ENCODE measurements around the gene INSYN1.

INSYN1 gene

DNA sequence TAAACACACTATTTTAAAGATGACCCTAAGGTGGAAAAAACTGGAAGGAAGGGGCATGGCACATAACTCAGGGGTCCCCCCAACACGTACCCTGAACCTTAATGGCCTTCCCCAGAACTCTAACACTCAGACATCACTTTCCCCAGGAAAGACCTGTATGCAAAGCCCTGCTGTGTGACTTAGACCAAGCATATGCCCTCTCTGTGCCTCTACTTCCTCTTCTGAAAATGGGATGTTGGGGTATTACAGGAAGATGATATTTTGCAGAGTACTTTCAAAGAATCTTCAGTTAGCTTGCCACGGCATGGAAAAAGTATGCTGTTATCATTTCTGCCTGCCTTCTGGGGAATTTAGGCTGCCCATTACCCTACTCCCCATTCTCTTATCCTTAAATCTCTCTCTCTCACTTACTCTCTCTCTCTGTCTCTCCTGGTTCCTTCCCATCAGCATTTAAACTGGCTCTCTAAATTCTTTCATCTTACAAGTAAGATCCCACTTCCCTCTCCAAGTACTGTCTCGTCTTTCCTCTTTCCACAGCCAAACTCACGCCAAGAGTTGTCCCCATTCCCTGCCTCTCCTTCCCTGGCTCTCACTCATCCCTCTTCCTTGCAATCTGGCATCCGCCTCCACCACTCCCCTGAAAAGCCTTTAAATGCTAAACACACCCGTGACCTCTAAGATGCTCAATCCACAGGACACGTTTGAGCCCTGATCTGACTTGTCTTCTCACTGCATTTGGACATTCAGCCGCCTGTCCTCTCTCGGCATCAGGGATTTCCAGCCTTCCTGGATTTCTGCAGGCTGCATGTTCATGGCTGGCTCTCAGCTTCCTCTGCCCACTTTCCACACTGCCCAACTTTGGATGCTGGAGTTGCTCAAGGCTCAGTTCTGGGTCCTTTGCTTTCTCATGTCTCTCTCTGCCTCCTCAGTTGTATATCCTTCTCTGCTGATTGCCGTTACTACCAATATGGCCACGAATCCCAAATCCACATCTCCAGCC lies 7.5 kb upstream of the INSYN1 start:
- H3K4me3 ChIP-seq (replicated peaks; ENCODE audit: low read depth, low read length) = no peak overlapping the region
- no peak for DNase-seq (ENCODE audit: extremely low read depth, low read depth)
- TF ChIP-seq, protein P1, sequence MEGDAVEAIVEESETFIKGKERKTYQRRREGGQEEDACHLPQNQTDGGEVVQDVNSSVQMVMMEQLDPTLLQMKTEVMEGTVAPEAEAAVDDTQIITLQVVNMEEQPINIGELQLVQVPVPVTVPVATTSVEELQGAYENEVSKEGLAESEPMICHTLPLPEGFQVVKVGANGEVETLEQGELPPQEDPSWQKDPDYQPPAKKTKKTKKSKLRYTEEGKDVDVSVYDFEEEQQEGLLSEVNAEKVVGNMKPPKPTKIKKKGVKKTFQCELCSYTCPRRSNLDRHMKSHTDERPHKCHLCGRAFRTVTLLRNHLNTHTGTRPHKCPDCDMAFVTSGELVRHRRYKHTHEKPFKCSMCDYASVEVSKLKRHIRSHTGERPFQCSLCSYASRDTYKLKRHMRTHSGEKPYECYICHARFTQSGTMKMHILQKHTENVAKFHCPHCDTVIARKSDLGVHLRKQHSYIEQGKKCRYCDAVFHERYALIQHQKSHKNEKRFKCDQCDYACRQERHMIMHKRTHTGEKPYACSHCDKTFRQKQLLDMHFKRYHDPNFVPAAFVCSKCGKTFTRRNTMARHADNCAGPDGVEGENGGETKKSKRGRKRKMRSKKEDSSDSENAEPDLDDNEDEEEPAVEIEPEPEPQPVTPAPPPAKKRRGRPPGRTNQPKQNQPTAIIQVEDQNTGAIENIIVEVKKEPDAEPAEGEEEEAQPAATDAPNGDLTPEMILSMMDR (IDR thresholded peaks at IDR 0.05; ENCODE audit: low read depth, low read length, missing control alignments) = no peak

GRCh38 chr15:73758461-73758860 lies 5.3 kb upstream of the INSYN1 start:
- no peak for DNase-seq (ENCODE audit: extremely low read depth, low read depth)
- TF ChIP-seq, protein P1 (IDR thresholded peaks at IDR 0.05; ENCODE audit: low read depth, low read length, missing control alignments) = no peak
- H3K4me3 ChIP-seq (replicated peaks; ENCODE audit: low read depth, low read length) = no peak overlapping the region

DNA sequence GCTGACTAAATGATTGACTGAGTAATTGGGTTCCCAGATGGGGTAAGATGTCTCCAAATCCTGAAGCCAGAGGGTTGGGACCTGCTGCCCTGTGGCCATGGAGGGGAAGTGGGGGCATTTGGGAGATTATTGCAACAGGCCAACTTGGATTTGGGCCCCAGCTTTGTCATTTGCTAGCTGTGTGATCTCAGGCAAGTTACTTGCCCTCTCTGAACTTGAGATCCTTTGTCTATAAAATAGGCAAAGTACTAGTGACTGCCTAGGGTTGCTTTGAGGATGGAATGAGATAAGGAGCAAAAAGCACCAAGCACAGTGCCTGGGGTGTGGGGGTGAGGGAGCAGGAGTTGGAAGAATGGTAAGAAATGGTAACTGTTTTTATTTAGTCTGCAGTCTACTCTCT lies 4.4 kb upstream of the INSYN1 start:
- DNase-seq (ENCODE audit: extremely low read depth, low read depth) = no peak
- TF ChIP-seq, protein P1 (IDR thresholded peaks at IDR 0.05; ENCODE audit: low read depth, low read length, missing control alignments) = no peak
- H3K4me3 ChIP-seq (replicated peaks; ENCODE audit: low read depth, low read length) = no peak overlapping the region

DNA sequence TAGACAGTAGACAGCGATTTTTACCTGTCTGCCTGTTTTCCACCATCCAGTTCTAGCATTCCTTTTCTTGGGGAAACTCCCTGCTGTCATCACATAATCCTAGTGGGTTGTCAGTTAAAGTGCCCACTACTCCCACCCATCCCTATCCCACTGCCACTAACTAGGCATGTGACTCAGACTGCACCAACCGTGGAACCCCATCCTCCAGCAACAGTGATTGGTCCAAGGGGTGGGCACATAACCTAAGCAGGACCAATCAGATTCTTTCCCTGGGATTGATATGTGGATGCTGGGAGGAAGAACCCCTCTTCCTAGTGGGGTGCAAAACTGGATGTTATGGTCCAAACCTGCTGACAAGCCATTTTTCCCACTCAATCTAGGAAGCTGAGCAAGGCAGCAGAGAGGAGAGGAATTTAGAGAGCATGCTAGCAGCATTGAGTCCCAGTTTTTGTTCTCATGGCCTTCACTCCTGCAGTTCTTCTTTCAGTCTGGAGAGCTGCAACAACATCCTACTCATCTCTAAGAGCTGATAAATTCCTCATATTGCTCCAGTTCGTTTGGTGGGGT lies 3.9 kb upstream of the INSYN1 start:
- DNase-seq (ENCODE audit: extremely low read depth, low read depth) = no peak
- TF ChIP-seq, protein P1 (IDR thresholded peaks at IDR 0.05; ENCODE audit: low read depth, low read length, missing control alignments) = no peak
- no peak overlapping the region for H3K4me3 ChIP-seq (replicated peaks; ENCODE audit: low read depth, low read length)

DNA sequence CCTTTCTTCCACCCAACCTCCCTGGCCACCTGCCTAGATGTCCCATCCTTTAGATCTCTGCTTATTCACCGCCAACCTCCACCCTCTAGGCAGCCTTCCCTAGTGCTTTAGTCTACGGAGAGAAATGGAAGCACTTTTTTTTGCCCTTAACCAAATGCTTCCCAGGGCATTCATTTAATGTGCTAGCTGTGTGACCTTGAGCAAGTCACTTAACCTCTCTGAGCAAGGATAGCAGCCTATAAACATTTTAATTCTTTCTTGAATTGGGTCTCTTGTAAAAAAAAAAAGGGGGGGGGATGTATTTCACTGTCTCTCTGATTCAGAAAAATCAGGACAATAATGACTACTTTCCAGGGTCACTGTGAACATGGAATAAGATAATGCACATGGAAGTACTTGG lies 3.2 kb upstream of the INSYN1 start:
- no peak for DNase-seq (ENCODE audit: extremely low read depth, low read depth)
- no peak overlapping the region for H3K4me3 ChIP-seq (replicated peaks; ENCODE audit: low read depth, low read length)
- TF ChIP-seq, protein P1 (IDR thresholded peaks at IDR 0.05; ENCODE audit: low read depth, low read length, missing control alignments) = no peak

DNA sequence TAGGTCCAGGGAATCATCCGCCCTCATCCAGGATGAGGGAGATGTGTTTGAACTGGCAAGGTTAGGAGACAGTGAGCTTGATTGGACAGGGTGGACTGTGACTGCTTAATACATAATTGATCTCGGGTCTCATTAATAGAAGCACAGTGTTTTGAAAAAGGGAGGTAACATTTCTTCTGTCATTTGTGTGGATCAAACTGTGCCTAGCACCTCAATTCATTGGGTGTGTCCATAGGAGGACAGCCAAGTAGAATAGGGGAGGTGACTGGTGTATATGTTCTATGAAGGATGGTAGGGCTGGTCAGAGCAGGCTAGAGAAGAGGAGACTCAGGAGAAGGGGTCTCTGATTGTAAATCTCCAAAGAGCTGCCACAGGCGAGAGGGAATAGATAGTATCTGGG lies 2.8 kb upstream of the INSYN1 start:
- TF ChIP-seq, protein P1 (IDR thresholded peaks at IDR 0.05; ENCODE audit: low read depth, low read length, missing control alignments) = no peak
- no peak overlapping the region for H3K4me3 ChIP-seq (replicated peaks; ENCODE audit: low read depth, low read length)

More for the DNA sequence above, 2.8 kb upstream of the INSYN1 start:
- no peak for DNase-seq (ENCODE audit: extremely low read depth, low read depth)
